GM21529 (cell line): Measurements from ENCODE around the gene RUNX2.

Source experiments
- ATAC-seq: cut with Tn5 transposase; IDR thresholded peaks from one replicate; pipeline ENCODE4 v1.9.1; 2021; ENCODE audit not compliant: unreplicated experiment

Gene RUNX2

DNA sequence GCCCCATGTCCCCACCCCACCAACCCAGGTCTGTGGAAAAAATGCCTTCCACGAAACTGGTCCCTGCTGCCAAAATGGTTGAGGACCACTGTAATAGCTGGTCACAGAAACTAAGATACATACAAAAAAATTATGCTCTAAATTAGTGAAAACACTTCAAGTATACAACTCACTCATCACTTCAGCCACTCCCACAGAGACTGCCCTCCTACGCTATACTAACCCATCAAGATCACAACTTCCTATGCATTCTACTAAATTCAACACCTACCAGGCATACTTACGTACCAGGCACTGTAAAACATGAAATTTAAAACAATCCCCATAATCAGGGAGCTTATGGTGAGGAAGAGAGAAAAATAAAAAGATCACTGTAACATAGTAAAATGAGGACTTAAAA, 22.9 kb downstream of the RUNX2 start:
- ATAC-seq = no peak

DNA sequence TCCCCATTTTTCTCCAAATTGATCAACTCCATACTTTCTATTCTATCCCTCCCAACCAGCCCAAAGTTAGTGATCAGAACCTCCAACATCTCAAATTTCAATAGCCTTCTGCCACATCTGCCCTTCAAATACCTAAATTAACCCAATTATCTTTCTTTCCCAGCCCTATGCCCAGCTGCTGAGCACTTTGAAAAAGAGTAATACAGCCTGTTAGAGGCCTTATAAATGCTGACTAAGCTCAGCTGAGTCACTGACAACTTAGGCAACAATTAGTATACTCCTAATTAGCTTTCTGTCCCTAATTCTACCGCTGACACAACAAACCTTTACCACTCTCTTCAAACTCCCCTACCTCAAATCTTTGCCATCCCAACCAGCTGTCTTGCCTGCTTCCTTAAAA, 23.5 kb downstream of the RUNX2 start:
- ATAC-seq = no peak

DNA sequence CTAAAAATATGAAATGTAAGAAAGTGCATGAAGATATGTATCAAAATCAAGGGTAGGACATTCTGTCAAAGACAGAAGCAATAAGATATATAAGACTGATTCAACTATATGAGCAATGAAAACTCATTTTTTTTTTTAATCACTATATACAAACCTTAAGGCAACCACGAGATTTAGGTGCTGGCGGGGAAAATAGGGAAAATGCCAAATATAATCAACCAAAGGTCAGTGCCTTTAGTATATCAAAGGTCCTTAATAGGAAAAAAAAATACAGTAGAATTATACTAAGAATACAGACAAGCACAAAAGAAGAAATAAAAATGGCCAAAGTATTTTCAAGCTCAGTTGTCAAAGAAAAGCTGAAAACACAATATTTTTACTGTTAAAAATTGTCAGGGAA, 25.5 kb downstream of the RUNX2 start:
- no peak for ATAC-seq

DNA sequence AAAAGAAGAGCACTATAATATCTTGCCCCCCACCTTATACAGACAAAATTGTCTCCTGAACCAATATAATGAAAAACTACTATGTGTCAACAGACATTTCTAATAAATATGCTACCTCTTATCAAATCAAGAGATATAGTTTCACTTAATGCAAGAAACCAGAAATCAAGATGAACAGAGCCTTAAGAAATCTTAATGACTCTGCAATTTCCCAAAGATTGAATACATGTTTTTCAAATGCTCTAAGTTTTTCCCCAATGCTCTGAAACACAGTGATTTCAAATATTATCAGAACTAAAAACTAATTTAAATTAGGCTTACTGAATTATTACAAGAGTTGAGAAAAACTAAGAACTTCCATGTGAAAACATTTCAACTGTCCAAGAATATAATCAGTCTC, 36.3 kb downstream of the RUNX2 start:
- no peak for ATAC-seq

DNA sequence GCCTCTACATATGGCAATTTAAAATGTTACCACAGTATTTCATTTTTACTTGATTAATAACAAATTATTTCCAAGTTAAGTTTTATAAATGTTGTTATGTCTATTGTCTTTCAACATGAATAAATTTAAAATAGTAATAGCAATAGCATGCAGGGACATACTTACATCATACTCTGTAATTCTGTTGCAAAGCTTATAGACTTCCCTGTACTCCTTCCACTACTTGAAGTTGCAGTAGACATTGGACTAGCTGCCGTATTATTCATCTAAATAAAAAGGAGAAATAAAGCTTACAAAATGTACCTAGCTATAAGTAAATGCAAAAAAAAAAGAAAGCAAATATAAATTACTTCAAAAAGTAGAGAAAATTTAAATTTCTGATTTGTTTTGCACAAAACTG, 36.9 kb downstream of the RUNX2 start:
- no peak for ATAC-seq

DNA sequence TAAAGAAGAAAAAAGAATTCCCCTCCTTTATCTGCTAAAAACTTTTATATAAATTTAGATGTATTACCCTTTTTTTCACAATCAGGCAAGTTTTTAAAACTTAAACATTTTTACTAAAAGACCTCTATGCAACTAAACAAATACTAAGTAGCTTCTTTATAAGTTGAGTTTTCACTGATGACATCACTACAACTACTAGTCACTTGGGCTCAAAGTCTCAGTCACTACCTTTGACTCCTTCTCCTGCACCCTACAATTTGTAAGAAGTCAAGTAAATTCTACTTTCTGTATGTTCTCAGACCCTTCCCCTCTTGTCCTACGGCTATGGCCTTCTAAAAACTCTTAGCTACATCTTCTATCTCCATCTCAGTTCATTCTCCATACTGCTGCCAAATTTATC, 38.4 kb downstream of the RUNX2 start:
- ATAC-seq = no peak

DNA sequence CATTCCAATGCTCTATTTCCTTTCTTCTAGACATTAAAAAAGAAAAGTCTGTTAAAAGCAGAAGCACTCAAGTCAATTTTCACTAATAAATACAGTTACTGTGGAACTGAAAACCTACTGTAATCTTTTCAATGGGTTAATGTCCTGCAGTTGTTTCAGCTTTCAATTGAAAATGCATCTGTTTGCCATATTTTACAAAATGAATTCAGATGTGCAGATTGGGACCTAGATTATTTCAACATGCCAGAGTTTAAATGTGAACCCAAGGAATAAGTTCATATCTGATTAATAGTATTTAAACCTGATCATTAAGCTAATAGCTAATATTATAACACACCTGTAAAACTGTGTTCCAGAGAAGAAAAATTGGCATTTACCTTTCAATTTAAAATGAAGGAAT, 39.9 kb downstream of the RUNX2 start:
- no peak for ATAC-seq

DNA sequence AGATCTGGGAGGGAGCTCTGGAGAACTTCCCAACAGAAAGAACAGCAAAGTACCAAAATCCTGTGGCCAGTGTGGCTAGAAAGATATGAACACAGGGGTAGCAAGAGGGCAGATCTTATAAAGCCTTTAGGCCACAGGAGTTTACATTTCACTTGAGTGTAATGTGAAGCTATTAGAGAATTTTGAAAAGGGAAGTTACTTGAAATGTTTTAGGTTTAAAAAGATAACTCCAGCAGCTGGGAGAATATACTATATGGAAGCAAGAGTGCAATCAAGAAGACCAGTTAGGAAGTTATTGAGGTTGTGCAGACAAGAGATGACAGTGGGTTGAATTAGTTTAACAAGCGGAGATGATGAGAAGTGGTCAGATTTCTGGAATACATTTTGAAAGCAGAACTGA, 41.7 kb downstream of the RUNX2 start:
- no peak for ATAC-seq

DNA sequence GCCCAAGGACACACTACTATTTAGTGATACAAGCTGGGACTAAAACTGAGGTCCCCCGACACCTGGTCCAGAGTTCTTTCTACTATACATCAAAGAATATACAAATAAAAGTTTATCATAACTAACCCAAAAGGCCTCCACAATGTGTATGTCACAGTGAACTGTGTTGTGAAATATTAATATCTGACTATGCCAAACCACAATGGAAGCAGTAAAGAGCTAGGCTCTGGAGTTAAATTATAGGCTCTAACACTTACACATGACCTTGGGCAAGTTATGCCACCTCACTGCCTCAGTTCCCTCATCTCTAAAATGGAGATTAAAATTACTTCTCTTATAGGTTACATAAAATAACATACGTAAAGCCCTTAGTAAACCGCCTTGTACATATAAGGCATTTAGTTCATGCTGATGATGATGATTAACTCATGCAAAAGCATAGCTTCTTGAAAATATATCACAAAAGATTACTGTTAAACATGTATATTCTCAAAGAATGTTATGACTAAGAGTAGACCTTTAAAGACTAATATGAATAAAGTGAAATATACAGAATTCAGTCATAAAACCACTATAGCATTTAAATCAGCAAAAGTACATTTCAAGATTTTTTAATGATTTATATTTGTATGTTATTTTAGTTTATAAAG, 43.9 kb downstream of the RUNX2 start:
- no peak for ATAC-seq

DNA sequence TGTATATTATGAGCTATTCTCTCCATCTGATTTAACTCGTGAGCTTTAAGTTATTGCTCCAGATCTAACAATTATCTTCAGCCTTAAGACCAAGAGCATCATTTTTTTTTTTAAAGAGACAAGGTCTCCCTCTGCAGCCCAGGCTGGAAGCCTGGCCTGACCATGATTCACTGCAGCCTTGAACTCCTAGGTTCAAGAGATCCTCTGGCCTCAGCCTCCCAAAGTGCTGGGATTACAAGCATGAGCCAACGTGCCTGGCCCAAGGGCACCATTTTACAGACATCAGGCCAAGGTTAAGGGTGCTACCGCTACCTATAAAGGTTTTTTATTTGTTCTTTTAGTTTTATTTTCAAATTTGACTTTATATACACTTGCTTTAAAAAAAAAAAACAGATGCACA, 47.3 kb downstream of the RUNX2 start:
- no peak for ATAC-seq

DNA sequence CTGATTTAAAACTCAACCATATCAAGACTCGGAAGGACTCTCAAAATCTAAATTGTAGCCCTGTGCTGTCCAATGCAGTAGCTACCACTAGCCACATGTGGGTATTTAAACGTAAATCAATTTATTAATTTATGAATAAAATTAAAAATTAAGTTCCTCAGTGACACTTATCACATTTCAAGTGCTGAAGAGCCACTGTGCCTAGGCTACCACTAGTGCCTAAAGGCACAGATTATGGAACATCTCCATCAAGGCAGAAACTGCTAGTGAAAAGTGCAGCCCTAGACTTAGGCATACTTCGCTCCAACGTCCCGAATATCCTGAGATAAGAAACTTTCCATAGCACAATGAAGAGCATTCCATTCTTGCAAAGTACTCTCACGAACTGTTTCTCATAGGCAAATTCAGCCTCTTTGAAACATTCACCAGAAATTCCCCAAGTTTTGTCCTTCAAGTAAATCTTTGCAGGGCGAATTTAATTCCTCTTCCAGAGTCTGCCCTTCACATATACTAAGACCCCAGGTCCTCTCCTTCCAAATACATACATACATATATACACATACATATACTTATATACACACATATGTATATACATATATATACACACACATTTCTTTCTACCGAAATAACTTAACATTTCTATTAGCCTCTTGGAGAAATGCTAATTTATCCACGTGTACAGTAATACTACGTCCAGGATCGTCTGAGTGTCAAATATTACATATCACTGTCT, 48.3 kb downstream of the RUNX2 start:
- no peak for ATAC-seq

DNA sequence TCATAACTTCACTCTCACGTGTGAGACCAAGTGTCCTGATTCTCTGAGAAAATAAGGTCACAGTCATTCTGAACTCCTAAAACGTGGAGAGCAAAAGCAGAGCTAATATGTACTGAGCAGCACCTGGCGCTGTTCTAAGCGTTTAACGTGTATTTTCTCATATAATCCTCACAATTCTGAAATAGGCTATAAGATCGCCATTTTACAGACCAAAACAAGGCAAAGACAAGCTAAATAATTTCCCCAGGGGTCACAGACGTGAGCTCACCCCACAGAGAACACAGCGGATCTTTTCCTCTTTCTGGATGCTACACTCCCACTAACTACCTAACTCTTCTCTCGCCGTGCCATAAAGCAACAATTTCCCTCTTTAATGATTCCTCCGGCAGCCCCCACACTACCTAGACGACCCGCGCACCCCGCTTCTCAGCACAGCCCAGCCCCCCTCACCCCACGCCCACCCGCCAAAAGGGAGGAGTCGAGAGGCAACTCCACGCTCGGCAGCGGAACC, 49.0 kb downstream of the RUNX2 start:
- ATAC-seq = peak; percentile 4

DNA sequence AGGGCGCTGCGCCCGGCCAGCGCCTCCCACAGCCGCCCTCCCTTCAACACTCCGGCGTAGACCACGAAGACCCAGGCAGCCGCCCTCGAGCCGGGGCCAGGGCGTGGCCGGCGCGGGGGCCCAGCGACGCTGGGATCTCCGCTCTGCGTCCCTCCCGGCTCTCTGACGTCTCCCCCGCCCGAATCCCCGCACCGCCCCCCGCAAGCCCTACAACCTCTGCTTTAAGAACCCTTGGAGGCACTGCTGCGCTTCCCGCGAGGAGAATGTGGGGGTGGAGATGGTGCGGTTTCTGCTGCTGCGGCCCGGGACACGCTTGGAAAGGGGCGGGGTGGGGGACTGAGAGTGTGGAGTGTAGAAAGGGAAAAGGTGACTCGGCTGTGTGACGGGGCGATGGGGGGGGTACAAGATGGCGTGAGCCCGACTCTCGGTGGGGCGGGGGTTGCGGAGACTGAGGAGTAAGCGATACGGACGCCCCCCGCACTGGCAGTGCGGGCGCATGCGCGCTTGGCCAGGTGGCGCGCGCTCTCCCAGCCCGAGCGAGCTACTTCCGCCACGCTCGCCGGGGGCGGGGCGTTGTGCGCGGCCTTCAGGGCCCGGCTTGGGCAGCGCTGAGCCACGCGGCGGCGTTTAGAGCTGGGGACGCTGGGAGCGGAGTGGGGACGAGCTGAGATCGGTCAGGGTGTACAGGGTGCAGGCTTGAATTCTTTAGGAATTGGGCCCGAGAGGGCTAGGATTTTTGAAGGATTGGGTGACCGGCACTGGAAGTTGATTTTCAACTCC, 49.6 kb downstream of the RUNX2 start, which contains the start of gene SUPT3H:
Gene SUPT3H (minus strand): TSS at position 381 of the 780 bp plus-strand sequence.
- ATAC-seq = peak; percentile 90

DNA sequence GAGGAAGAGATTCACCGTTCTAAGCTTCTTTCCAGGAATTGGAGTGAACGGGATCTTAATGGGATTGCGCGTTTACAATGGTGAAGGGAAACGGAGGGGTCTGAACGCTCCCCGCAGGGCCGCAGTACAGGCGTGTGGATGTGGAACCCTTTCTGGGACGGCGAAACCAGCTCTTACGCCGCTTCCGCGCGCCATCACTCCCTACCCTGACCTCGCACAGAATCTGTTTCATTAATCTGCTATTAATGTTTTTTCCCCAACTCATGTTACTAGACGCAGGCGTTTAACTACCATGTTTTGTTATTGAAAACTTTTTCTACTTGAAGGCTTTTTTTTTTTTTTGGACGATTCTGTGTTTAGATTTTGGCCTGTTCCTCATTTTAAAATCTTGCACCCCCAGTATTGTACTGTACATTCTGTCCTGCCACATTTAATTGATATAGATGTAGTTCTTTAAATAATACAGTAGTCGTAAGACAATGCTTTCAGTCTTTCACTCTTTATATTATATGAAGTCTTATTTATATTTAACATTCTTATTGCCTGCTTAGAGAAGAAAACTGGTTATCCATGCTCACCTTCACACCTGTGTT, 50.3 kb downstream of the RUNX2 start:
- peak; percentile 34 for ATAC-seq

DNA sequence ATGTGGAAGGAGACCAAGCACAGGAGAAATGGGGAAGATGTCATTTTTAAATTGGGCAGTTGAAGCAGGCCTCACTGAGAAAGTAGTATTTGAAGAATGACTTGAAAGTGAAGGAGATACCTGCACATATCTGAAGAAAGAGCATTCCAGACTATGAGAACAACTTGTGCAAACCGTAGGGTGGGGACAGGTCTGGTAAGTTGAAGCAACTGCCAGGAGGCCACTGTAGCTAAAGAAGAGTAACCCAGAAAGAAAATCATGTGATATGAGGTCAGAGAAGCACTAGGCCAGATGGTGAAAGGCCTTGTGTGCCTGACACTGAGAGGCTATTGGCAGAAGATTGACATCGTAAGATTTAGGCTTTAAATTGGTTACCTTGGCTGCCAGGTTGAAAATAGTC, 54.3 kb downstream of the RUNX2 start:
- no peak for ATAC-seq

DNA sequence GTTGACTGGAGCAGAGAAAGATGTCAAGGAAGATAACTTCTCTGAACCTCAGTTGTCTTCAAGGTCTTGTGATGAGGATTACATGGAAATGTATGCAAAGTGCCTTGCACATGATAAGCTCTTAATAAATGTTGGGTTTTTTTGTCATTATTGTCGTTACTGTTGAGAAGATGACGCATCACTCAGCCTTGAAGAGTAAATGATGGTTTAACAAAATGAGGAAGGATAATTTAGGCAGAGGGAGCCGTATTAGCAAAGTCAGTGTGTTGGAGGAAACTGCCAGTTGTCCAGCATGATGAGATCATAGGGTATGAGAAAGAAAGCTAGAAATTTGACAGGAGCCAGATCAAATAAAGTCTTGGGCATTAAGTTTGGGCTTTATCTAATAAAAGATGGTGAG, 58.4 kb downstream of the RUNX2 start:
- ATAC-seq = no peak

DNA sequence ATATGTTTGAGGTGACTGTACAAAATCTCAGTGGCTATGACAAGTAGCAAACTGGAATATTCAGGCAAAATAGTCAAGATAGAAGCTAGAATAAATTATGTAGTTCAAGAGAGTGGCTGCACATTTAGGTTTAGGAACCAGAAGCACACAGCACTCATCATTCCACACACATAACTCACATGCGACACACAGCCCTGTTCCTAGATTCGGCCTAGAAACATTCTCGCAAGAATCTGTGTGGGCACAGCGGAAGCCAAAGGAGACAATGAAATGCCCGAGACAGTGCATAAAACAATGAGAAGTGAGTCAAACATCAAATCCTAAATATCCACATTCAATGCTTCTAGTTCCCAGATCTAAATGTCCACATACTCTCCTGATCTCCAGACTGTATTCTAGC, 59.1 kb downstream of the RUNX2 start:
- ATAC-seq = no peak

DNA sequence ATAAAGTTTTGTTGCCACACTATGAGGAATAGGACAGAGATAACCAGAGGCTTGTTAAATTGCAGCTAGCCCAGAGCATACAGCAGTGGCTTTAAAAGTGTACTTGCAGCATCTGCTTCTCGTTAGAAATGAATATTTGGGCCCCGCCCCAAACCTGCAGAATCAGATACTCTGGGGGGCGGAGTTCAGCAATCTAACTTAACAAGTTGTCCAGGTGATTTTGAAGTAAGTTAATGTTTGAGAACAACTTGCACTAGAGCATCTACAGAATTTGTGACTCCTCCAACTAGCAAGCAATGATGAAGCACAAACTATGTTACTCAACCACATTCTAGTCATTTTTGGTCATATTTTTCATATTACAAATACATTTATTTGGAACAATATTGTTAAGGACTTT, 60.2 kb downstream of the RUNX2 start:
- no peak for ATAC-seq

DNA sequence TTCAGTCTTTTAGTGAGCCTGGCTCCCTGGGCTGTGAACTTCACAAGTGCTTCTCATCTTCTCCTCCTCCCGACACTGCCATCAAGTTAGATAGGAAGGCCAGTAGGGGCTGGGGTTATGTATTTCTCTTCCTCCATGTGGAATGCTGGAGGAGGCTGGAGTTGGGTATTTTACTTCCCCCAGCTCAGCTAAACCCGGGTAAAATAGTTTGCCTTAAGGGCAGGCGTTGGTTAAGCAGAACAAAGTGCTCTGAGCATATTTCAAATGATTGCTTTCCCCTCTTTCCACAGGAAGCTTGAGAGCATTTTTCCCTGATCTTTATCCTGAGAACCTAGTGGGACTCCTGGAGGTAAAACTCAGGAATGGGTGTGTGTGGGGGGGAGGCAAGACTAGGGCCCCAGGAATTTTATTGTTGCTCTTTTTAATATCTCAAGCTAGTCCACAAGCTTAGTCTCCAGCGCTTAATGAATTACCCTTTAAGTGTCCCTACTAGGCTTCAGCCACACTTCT, 66.5 kb downstream of the RUNX2 start:
- ATAC-seq = no peak

DNA sequence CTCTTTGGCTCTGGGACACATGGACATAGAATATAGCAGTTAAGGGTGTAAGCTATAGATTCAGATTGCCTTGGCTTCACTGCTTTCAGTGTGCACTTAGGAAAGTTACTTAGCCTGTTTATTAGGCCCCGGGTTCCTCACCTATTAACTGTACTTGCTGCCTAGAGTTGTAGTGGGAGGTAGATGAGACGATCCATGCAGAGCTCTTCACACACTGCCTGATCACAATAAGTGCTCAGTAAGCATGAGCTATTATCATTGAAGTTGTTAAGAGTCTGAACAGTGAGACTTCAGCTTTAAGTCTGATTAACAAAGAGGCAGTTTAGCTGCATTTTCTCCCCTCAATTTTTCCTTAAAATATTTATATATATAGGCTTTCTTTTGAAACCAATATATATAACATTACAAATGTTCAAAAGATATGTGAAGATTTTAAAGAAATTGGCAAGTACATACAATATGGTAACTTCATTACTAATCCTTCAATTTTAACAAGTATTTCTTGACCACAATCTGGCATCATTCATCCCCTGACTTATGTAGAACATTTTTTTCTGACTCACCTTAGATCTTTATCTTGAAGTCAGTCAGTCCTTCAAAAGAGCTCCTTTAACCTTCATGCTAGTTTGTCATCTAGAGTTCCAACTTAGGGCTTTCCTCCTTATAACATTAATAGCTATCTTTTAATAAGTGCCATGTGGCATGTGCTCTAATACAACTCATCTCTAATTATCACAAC, 70.1 kb downstream of the RUNX2 start:
- no peak for ATAC-seq

DNA sequence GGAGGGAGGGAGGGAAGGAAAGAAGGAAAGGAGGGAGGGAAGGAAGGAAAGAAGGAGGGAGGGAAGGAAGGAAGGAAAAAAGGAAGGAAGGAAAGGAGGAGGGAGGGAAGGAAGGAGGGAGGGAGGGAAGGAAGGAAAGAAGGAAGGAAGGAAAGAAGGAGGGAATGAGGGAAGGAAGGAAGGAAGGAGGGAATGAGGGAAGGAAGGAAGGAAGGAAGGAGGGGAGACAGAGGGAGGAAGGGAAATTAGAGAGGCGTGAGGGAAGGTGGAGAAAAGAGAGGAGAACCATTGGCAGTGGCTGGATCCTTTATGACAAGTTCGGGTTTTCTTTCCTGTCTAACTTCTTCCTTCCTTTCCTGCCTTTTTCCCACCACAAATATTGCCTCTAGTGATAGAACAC, 71.9 kb downstream of the RUNX2 start:
- ATAC-seq = no peak
